ENCODE measurements around the gene RPS10. TPM values are rescaled to one million over a fixed set of nuclear protein-coding genes. Genes with fewer than 3 reads are reported as not detected.
A peak's percentile ranks its signal among the peaks of the same experiment; 100 is the strongest.

RPS10 gene
- total RNA-seq, 1 donor from 2014 or later: 1,626 TPM

DNA sequence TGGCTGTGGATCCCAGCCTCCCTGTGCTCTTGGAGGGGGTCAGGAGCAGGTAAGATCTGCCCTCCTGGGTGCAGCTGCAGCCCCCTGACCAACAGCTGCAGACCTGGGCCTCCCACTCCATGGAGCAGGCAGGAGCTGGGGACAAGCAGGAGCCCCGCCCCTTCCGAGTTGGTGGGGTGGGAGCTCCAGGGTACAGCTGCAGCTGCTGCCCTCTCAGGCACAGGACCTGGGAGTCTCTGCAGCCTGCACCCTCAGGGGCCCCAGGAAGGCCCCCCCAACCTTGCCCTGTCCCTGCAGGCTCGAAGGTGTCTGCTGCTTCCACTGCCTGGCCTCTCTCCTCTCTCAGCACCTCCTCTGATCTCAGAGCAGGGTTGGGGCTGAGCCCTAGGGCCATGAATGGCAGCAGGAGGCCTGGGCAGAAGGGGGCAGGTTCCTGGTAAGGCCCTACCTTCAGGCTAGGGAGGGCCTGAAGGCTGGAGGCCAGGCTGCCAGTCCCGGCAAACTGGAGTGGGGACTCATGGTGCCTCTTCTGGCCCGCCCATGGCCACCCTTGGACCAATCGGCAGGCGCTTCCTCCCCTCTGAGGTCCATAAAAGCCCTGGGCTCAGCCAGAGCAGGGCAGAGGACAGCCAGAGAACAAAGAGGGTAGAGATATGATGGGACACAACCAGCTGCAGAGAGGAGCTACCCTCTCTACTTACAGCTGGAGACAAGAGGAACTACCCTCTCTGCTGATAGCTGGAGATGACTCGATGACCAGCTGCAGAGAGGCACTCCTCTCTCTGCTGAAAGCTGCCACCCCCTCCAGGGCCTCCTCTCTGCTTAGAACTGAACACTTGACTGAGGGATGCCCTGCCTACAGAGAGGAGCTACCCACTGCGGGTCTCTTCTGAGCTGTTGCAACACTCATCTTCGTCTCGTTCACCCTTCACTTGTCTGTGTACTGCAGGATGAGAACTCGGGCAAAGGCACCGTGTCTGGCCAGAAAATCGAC lies 32.2 kb upstream of the RPS10 start:
- Mint-ChIP-seq H3K4me1 (peaks cover 14% of the 10 kb centered on the region), H3K27me3 (ENCODE audit: low read depth) (peaks cover under 1% of the 10 kb centered on the region), H3K27ac (ENCODE audit: unreplicated experiment) (peak overlapping the region; percentile 87), H3K4me3 (no peak overlapping the region), H3K9me3 (no peaks in the 10 kb centered on the region), H3K36me3 (ENCODE audit: low read depth) (no peaks in the 10 kb centered on the region)
- no peak for DNase-seq (ENCODE audit: low read depth, low spot score)
- TF ChIP-seq, protein P1, sequence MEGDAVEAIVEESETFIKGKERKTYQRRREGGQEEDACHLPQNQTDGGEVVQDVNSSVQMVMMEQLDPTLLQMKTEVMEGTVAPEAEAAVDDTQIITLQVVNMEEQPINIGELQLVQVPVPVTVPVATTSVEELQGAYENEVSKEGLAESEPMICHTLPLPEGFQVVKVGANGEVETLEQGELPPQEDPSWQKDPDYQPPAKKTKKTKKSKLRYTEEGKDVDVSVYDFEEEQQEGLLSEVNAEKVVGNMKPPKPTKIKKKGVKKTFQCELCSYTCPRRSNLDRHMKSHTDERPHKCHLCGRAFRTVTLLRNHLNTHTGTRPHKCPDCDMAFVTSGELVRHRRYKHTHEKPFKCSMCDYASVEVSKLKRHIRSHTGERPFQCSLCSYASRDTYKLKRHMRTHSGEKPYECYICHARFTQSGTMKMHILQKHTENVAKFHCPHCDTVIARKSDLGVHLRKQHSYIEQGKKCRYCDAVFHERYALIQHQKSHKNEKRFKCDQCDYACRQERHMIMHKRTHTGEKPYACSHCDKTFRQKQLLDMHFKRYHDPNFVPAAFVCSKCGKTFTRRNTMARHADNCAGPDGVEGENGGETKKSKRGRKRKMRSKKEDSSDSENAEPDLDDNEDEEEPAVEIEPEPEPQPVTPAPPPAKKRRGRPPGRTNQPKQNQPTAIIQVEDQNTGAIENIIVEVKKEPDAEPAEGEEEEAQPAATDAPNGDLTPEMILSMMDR (conservative IDR thresholded peaks at IDR 0.05): no peak

DNA sequence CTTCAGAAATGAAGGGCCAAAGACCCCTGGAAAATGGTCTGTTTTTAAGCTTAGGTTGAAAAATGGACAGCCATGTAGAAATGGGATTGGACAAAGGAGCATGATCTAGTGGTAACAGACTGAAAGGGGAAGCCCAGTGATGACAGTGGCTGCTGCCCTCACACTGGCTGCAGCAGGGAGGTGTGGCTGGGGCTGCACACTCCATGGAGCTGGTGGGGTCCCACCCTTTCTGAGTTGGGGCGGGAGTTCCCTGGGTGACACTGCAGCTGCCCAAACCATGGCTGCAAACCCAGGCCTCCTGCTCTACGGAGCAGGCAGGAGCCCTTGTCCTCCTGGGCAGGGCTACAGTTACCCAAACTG lies 31.5 kb upstream of the RPS10 start:
- Mint-ChIP-seq H3K4me3 (no peak overlapping the region), H3K27ac (ENCODE audit: unreplicated experiment) (no peak overlapping the region), H3K27me3 (ENCODE audit: low read depth) (no peaks in the 10 kb centered on the region), H3K4me1 (peaks cover 10% of the 10 kb centered on the region), H3K9me3 (no peaks in the 10 kb centered on the region), H3K36me3 (ENCODE audit: low read depth) (no peaks in the 10 kb centered on the region)
- DNase-seq (ENCODE audit: low read depth, low spot score): no peak
- TF ChIP-seq, protein P1 (conservative IDR thresholded peaks at IDR 0.05): no peak

DNA sequence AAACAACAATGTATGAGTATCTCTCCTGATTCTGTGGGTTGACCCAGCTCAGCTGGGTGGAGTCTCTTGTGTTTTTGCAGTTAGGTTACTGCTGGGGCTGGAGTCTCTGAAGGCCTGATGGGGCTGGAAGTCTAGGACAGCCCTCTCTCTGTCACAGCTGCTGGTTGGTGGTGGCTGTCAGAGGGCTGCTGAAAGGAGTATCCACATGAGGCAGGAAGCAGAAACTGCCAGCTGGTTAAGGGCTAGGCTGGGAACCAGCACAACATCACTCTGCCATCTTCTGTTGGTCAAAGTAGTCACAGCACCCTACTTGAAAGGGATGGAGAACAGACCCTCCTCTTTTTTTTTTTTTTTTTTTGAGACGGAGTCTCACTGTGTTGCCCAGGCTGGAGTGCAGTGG lies 30.0 kb upstream of the RPS10 start:
- Mint-ChIP-seq H3K9me3 (peaks cover 5% of the 10 kb centered on the region), H3K27me3 (ENCODE audit: low read depth) (no peaks in the 10 kb centered on the region), H3K4me1 (peaks cover 6% of the 10 kb centered on the region), H3K27ac (ENCODE audit: unreplicated experiment) (peak overlapping the region; percentile 50), H3K36me3 (ENCODE audit: low read depth) (no peaks in the 10 kb centered on the region), H3K4me3 (no peak overlapping the region)
- no peak for DNase-seq (ENCODE audit: low read depth, low spot score)
- TF ChIP-seq, protein P1 (conservative IDR thresholded peaks at IDR 0.05): no peak

DNA sequence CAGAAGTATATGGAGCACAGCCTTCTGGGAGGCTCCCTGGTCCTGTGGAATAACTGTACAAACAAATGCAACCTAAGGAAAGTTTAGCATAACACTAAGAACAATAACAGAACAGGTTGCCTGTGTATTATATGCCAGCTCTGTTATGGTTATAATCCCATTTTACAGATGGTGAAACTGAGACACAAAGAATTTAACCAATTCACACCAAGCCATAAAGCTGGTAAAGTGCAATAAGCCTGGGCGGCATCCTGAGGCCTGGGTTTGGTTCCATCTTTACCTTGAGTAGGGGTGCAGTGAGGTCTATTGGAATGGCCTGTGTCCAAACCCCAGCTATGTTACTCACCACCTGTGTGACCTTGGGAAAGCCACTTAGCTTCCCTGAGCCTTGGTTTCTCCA lies 25.3 kb upstream of the RPS10 start:
- DNase-seq (ENCODE audit: low read depth, low spot score): no peak
- Mint-ChIP-seq H3K4me3 (no peak overlapping the region), H3K9me3 (peaks cover 5% of the 10 kb centered on the region), H3K27me3 (ENCODE audit: low read depth) (no peaks in the 10 kb centered on the region), H3K27ac (ENCODE audit: unreplicated experiment) (no peak overlapping the region), H3K4me1 (peaks cover 4% of the 10 kb centered on the region), H3K36me3 (ENCODE audit: low read depth) (no peaks in the 10 kb centered on the region)
- TF ChIP-seq, protein P1 (conservative IDR thresholded peaks at IDR 0.05): no peak

DNA sequence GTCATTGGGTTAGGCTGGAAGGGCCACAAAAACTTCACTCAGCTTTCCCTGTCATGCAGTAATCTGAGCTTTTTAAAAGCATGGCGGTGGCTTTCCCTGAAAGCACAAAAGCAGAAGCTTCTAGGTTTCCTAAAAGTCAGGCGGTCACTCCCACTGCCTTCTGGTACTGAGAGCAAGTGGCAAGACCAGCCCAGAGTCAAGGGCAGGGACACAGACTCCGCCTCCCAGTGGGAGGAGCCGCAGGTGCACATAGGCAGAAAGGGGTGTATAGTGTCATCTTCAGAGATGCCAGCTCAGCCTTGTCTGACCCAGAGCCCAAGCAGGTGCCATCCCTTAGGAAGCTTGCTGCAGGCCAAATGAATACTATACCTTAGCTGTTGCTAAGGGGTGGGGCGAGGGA lies 22.0 kb upstream of the RPS10 start:
- no peaks in the 10 kb centered on the region for H3K36me3 Mint-ChIP-seq (ENCODE audit: low read depth)

More for the DNA sequence above, 22.0 kb upstream of the RPS10 start:
- no peak overlapping the region for H3K27ac Mint-ChIP-seq (ENCODE audit: unreplicated experiment)
- H3K4me1 Mint-ChIP-seq: peaks cover 4% of the 10 kb centered on the region
- TF ChIP-seq, protein P1 (conservative IDR thresholded peaks at IDR 0.05): no peak
- H3K9me3 Mint-ChIP-seq: peaks cover 5% of the 10 kb centered on the region
- no peak overlapping the region for H3K4me3 Mint-ChIP-seq
- no peak for DNase-seq (ENCODE audit: low read depth, low spot score)
- no peaks in the 10 kb centered on the region for H3K27me3 Mint-ChIP-seq (ENCODE audit: low read depth)
